ENCODE data around the gene CTAG2.
"Not testable (repeated sequence)": the region's sequence is repeated elsewhere in the genome, so short reads cannot be mapped to it uniquely, and the experiment has no call there.

Gene CTAG2

DNA sequence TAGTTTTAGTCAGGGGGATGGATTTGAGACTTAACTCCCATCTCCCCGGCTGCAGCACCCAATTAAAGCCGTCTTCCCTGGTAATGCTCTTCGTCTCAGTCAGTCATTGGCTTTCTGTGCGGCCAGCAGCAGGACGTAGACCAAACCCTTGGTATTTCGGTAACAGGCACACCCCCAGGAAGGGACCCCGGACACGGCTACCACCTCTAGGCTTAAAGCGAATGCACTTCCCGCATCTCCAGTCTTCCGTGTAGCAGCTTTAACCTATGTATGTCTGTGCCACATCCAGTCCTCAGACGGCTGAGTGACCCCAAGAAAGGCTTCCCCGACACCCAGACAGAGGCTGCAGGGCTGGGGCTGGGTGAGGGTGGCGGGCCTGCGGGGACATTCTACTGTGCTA, 1.5 kb upstream of the CTAG2 start:
- TF ChIP-seq, protein P1, sequence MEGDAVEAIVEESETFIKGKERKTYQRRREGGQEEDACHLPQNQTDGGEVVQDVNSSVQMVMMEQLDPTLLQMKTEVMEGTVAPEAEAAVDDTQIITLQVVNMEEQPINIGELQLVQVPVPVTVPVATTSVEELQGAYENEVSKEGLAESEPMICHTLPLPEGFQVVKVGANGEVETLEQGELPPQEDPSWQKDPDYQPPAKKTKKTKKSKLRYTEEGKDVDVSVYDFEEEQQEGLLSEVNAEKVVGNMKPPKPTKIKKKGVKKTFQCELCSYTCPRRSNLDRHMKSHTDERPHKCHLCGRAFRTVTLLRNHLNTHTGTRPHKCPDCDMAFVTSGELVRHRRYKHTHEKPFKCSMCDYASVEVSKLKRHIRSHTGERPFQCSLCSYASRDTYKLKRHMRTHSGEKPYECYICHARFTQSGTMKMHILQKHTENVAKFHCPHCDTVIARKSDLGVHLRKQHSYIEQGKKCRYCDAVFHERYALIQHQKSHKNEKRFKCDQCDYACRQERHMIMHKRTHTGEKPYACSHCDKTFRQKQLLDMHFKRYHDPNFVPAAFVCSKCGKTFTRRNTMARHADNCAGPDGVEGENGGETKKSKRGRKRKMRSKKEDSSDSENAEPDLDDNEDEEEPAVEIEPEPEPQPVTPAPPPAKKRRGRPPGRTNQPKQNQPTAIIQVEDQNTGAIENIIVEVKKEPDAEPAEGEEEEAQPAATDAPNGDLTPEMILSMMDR (conservative IDR thresholded peaks at IDR 0.05; ENCODE audit: low read length) = no peak
- H3K4me3 ChIP-seq (ENCODE audit: low read length) = no peak overlapping the region
- DNase-seq (ENCODE audit: low read depth) = no peak

DNA sequence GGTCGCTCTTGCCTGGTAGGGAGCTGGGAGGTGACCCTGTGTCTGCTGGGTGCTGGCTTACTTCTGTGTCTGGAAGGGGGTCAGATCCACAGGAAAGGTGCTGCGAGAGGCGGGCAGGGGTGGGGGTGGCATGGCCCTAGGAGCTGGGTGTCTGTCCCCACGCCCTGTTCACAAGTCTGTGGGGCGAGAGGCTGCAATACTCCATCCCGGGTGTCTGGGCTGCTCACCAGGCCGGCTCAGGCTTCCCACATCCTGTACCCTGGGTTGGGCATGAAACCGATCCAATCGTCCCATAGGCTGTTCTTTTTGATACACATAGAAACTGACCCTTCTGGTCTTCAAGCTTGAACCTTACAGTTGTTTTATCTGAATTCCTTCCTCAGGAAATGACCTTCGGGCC, 993 bp upstream of the CTAG2 start:
- no peak overlapping the region for H3K4me3 ChIP-seq (ENCODE audit: low read length)
- TF ChIP-seq, protein P1 (conservative IDR thresholded peaks at IDR 0.05; ENCODE audit: low read length) = no peak
- DNase-seq (ENCODE audit: low read depth) = no peak

DNA sequence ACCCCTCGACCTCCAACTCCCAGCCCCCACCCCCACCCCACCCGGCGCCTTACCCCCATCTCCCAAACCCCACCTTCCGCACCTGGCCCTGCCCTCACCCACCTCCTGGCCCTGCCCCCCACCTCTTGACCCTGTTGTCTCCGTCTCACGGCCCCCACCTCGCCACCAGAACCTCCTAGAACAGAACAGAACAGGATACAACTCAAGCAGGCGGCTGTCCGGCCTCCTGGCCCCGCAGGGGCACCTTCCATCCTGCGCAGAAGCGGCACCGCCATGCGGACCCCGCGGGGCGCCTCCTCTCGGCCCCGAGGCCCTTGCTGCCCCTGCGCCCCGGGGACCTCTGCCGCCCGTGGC, 354 bp downstream of the CTAG2 start:
- no peak for DNase-seq (ENCODE audit: low read depth)
- H3K4me3 ChIP-seq (ENCODE audit: low read length) = no peak overlapping the region
- TF ChIP-seq, protein P1 (conservative IDR thresholded peaks at IDR 0.05; ENCODE audit: low read length) = no peak

DNA sequence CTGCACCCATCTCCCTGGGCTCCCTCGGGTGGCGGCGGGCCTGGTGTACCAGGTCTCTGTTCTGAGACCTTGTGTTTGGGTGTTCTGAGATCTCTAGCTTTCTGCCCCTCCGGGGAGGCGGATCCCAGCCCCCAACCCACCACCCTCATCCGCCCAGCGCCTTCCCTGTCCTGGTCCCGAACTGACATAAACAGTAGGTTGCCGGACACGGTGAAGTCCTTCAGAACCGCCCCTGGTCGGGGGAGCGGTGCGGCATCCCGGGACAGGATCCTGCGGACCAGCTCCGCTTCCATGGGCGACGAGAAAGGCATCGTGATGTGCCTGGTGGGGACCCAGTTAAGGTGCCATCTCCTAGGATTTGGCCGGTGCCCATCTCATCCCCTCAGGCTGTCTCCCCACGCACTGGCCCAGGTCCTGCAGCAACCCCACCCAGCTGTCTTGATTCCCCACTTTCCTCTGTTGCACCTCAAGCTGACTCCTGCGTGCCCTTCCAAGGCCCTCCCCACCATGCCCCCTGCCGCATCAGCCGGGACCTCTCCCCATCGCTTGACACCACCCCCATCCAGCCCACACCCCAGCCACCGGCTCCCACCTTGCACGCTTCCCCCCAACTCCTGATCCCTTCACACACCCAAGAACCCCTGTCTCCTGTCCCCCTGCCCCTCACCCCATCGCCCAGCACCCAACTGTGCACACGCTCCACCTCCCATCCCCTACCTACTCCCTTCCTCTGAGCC, 900 bp downstream of the CTAG2 start:
- DNase-seq (ENCODE audit: low read depth) = no peak
- H3K4me3 ChIP-seq (ENCODE audit: low read length) = no peak overlapping the region

DNA sequence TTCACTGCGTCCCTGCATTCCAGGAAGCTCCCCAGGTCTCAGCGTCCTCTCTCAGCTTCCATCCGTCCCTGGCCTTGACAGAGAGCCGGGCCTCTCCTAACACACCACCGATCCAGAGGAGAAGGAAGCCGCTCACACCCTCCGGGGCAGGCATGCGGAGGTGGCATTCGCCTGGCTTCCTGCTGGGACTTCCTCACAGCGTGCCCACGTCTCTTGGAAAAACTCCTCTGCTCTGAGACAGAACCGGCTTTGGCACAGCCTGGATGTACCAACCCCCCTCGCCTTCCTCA, 3.2 kb downstream of the CTAG2 start:
- no peak for DNase-seq (ENCODE audit: low read depth)
- TF ChIP-seq, protein P1 (conservative IDR thresholded peaks at IDR 0.05; ENCODE audit: low read length) = no peak

More for the DNA sequence above, 900 bp downstream of the CTAG2 start:
- TF ChIP-seq, protein P1 (conservative IDR thresholded peaks at IDR 0.05; ENCODE audit: low read length) = no peak

DNA sequence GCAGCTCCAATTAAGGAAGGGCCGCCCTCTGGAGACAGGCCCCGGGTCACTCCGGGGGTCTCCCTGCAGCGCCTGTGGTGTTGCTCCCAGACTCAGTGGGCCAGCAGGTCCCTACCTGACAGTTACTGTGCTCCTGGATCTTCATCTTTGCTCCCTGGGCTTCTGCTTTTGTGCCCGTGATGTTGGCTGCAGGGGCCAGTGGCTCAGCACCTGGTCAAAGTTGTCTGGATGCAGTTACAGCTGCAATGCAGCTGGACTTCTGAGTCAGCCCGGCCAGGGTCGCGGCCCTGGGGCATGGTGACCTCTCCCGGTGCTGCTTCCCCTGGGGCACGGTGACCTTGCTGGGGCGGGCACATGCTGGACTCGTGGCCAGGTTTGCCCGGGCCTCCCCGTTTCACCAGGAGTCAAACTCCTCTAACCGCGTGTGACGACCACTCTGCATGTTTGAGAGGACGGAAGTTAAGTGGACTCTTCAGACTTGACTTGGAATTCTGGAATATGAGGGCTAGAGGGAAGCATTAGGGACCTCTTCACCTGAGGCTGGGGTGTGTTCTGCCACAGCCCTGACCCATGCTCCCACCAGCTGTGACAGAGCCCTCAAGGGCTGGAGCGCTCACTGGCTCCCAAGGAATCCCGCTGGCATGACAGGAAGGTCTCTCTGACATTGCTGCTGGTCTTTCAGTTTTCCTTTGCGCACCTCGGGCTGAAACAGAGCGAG, 3.7 kb downstream of the CTAG2 start:
- TF ChIP-seq, protein P1 (conservative IDR thresholded peaks at IDR 0.05; ENCODE audit: low read length) = no peak
- H3K4me3 ChIP-seq (ENCODE audit: low read length) = no peak overlapping the region

More for the DNA sequence above, 3.2 kb downstream of the CTAG2 start:
- no peak overlapping the region for H3K4me3 ChIP-seq (ENCODE audit: low read length)

DNA sequence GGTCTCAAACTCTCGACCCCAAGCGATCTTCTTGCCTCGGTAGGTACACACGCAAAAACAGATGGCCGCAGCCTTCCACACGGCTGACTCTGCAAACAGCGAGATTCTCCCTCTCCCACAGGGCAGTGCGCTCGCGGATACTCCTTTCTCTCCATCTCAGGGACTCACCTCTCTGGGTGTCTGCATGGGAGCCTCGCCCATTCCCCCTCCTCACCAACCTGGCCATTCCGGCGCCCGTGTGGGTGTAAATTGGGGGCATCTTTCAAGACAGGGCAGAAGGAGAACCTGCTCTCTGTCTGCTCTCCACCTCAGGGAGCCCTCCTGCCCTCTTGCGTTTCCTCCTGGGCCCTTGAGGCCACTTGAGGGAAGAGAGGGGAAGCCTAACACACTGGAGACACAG, 4.4 kb downstream of the CTAG2 start:
- H3K4me3 ChIP-seq (ENCODE audit: low read length) = no peak overlapping the region
- TF ChIP-seq, protein P1 (conservative IDR thresholded peaks at IDR 0.05; ENCODE audit: low read length) = no peak
- DNase-seq (ENCODE audit: low read depth) = no peak

More for the DNA sequence above, 3.7 kb downstream of the CTAG2 start:
- no peak for DNase-seq (ENCODE audit: low read depth)

DNA sequence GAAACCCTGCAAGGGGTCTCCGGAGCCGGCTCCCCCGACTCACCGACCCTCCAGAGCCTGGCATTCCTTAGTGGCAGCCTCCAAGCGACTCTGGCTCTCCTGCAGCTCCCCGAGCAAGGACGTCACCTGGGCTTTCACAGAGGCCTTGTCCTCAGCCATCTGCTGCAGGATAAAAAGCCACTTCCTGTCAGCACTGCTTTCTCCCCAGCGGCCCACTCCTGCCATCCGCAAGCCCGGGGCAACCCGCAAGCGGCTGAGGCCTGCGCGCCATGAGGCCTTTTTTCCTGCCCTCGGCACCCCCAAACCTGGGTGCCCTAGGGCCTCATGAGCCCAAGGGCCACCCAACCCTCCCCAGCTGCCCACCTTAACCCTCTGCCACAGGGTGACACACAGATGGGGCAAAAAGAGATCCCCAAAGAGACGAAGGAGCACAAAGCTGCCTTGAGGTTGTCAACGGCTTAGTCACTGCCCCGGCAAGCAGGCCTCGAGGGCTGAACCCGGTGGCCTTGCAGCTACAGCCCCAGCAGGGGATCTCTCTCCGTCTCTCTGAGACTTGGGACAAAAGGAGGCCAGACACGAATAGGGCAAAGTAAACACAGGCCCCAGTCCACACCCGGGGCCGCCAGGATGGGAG, 7.5 kb downstream of the CTAG2 start:
- H3K4me3 ChIP-seq (ENCODE audit: low read length); DNase-seq (ENCODE audit: low read depth): not testable (repeated sequence)

DNA sequence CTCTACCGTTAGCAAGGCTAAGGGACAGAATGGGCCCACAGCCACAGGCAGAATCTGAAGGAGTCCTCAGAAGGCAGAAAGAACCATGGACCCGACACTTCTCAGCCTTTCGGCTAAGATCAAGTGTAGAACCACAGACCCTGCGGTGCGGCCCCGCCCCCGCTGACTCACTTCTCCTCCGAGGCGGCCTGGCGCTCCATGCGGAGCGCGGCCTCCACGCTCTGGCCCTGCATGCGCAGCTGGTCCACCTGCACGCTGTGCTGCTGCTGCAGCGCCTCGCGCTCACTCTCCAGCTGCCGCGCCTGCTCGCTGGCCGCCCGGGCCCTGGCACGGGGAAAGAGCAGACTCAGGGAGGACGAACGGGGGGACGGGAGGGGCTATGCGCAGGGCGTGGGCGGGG, 9.7 kb downstream of the CTAG2 start:
- H3K4me3 ChIP-seq (ENCODE audit: low read length); DNase-seq (ENCODE audit: low read depth): not testable (repeated sequence)

DNA sequence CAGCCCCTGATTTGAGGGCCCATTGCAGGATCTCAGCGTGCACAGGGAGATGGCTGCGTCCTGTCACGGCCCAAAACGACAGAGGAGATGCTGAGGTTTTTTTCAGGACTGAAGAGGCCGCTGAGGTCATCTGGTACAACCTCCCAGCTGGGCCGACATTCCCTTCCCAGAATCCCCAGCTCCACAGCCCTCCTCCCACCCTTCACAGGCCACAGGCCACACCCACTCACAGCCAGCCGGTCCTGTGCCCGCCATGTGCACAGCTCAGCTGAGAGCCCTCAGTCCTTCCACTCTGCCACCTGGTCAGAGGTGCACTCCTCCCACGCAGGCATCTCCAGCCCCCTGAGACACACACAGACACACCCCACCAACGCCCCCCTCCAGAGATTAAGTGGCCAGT, 11.6 kb downstream of the CTAG2 start:
- not testable (repeated sequence) for H3K4me3 ChIP-seq (ENCODE audit: low read length); DNase-seq (ENCODE audit: low read depth)
